ENCODE data around the gene FAM193B. TPM values are rescaled to one million over a fixed set of nuclear protein-coding genes. Genes with fewer than 3 reads are reported as not detected.

FAM193B gene
- total and polyA plus RNA-seq, 4 donors, result 14.3 to 31.8 (median 15.8) TPM

- Histone ChIP-seq H3K9ac (ENCODE audit: low read depth in 1 of 2, low read length in 2 of 2) (no peak overlapping the region), H3K27ac (ENCODE audit: low read depth in 1 of 2, low read length in 2 of 2) (no peak overlapping the region), H3K4me1 (ENCODE audit: control insufficient read depth in 4 of 4, insufficient read depth in 4 of 4, low read length in 3 of 4) (no peaks in the 10 kb centered on the region), H3K27me3 (ENCODE audit: control insufficient read depth in 4 of 4, insufficient read depth in 4 of 4, low read length in 3 of 4) (no peaks in the 10 kb centered on the region), H3K4me3 (ENCODE audit: low read depth in 1 of 3, low read length in 3 of 3) (no peak overlapping the region), H3K36me3 (ENCODE audit: control insufficient read depth in 4 of 4, insufficient read depth in 3 of 4, low read depth in 1 of 4, low read length in 3 of 4) (peaks cover 17 to 85% (median 39%) of the 10 kb centered on the region in 4 donors), H3K9me3 (ENCODE audit: control insufficient read depth in 4 of 4, low read length in 3 of 4) (no peaks in the 10 kb centered on the region)
- no peak for DNase-seq (ENCODE audit: low spot score)
- WGBS, result 95% methylated on average over 8 of the region's 8 CpGs
- TF ChIP-seq ATF3 (IDR thresholded peaks at IDR 0.05) (no peak), FOXA1 (IDR thresholded peaks at IDR 0.05) (no peak), CTCF (IDR thresholded peaks at IDR 0.05; ENCODE audit: low read depth, low read length, missing input control) (no peak), RXRA (IDR thresholded peaks at IDR 0.05) (no peak), TAF1 (conservative IDR thresholded peaks at IDR 0.05) (no peak), NR2F2 (IDR thresholded peaks at IDR 0.05) (no peak), MAX (IDR thresholded peaks at IDR 0.05) (no peak), HNF4A (conservative IDR thresholded peaks at IDR 0.05) (no peak), EGR1 (IDR thresholded peaks at IDR 0.05; ENCODE audit: low read depth in 2 of 2) (no peak), SP1 (IDR thresholded peaks at IDR 0.05) (no peak), GABPA (IDR thresholded peaks at IDR 0.05 in 1 of 2, conservative IDR thresholded peaks at IDR 0.05 in 1 of 2) (no peak), ZBTB33 (IDR thresholded peaks at IDR 0.05) (no peak), RAD21 (IDR thresholded peaks at IDR 0.05) (no peak), JUND (IDR thresholded peaks at IDR 0.05) (no peak), YY1 (IDR thresholded peaks at IDR 0.05) (no peak), HNF4G (IDR thresholded peaks at IDR 0.05) (no peak), FOXA2 (IDR thresholded peaks at IDR 0.05) (no peak), REST (IDR thresholded peaks at IDR 0.05) (no peak)
Measured at GRCh38 chr5:177527595-177527994, 26.8 kb downstream of the FAM193B start.
